K562 (cell line): ENCODE results near the gene CFAP58.

Experiments
- BRCA1 ChIP-seq, 2 experiments: fragments of 450-650 bp in 1 of 2; sonication (generic) in 1 of 2; formaldehyde crosslinking in 1 of 2; IDR thresholded peaks; 2 replicates each; pipeline versions ENCODE4 v1.5.0 to v1.6.1; 2017 to 2020; ENCODE audit warnings: mild to moderate bottlenecking in 1 of 2, missing genetic modification reagents in 1 of 2
- CREB3 ChIP-seq: fragments of 450-650 bp; conservative IDR thresholded peaks from 2 replicates; pipeline ENCODE4 v1.6.1; 2016; ENCODE audit warnings: missing genetic modification characterization, low read depth, mild to moderate bottlenecking, missing compliant biosample characterization, moderate library complexity
- CTCF ChIP-seq, 3 experiments: IDR thresholded peaks in 2 of 3; conservative IDR thresholded peaks in 1 of 3; 2 replicates each; pipeline ENCODE4 v1.5.1; 2011 to 2012; ENCODE audit warnings: low read length in 3 of 3, mild to moderate bottlenecking in 3 of 3, control low read depth in 2 of 3, improper control_type of control experiment in 1 of 3, inconsistent platforms in 1 of 3, low read depth in 1 of 3, mixed read lengths in 1 of 3, moderate library complexity in 1 of 3; ENCODE audit not compliant: insufficient read depth in 2 of 3
- HDAC6 ChIP-seq: IDR thresholded peaks from 2 replicates; pipeline ENCODE4 v1.6.1; 2012; ENCODE audit warnings: low read depth, mild to moderate bottlenecking, control low read depth, inconsistent platforms, low read length, moderate library complexity
- RBM22 ChIP-seq: fragments of 200-400 bp; formaldehyde crosslinking; IDR thresholded peaks from 2 replicates; pipeline ENCODE4 v1.6.1; 2018; ENCODE audit warnings: low read length, low read depth; ENCODE audit not compliant: poor library complexity, severe bottlenecking
- ZNF609 ChIP-seq: sonication (generic); formaldehyde crosslinking; IDR thresholded peaks from 2 replicates; pipeline ENCODE4 v1.8.1; 2023; ENCODE audit warnings: missing genetic modification reagents, mild to moderate bottlenecking, borderline replicate concordance

GRCh38 chr10:104336821-104337467, 16.7 kb upstream of the CFAP58 start:
- TF ChIP-seq RBM22 (no peak), CREB3 (no peak), HDAC6 (no peak), CTCF (IDR thresholded peaks at IDR 0.05 in 2 of 3, conservative IDR thresholded peaks at IDR 0.05 in 1 of 3; ENCODE audit: insufficient read depth in 2 of 3, low read depth in 1 of 3, low read length in 3 of 3) (no peak), ZNF609 (CRISPR knock-in tag) (no peak), BRCA1 (IDR thresholded peaks at IDR 0.05) (no peak), BRCA1 (CRISPR knock-in tag; IDR thresholded peaks at IDR 0.05) (no peak)
